GM19023 (cell line): Measurements from ENCODE around the gene CAMTA1.
"Not testable (repeated sequence)": the region's sequence is repeated elsewhere in the genome, so short reads cannot be mapped to it uniquely, and the experiment has no call there.

ENCODE experiments used
- ATAC-seq: cut with Tn5 transposase; IDR thresholded peaks from one replicate; pipeline ENCODE4 v1.9.1; 2021; ENCODE audit warnings: mild to moderate bottlenecking, moderate library complexity; ENCODE audit not compliant: unreplicated experiment

The CAMTA1 gene

GRCh38 chr1:7684132-7684531 lies 898.9 kb downstream of the CAMTA1 start:
- no peak for ATAC-seq

- no peak for ATAC-seq
Observed at GRCh38 chr1:7684861-7685635, 899.8 kb downstream of the CAMTA1 start.

- no peak for ATAC-seq
Observed at GRCh38 chr1:7686301-7686850, 901.1 kb downstream of the CAMTA1 start.

- no peak for ATAC-seq
Observed at GRCh38 chr1:7687411-7687810, 902.2 kb downstream of the CAMTA1 start.

GRCh38 chr1:7688659-7689058 lies 903.4 kb downstream of the CAMTA1 start:
- ATAC-seq, result no peak

GRCh38 chr1:7689307-7689706 lies 904.1 kb downstream of the CAMTA1 start:
- ATAC-seq, result not testable (repeated sequence)

GRCh38 chr1:7690076-7690475 lies 904.8 kb downstream of the CAMTA1 start:
- no peak for ATAC-seq

- no peak for ATAC-seq
Observed at GRCh38 chr1:7690496-7691182, 905.4 kb downstream of the CAMTA1 start.

GRCh38 chr1:7691576-7691975 lies 906.3 kb downstream of the CAMTA1 start:
- no peak for ATAC-seq

- ATAC-seq, result no peak
Observed at GRCh38 chr1:7692005-7692404, 906.8 kb downstream of the CAMTA1 start.

- not testable (repeated sequence) for ATAC-seq
Observed at GRCh38 chr1:7693037-7693436, 907.8 kb downstream of the CAMTA1 start.

GRCh38 chr1:7693662-7694061 lies 908.4 kb downstream of the CAMTA1 start:
- ATAC-seq, result no peak

GRCh38 chr1:7694600-7695496 lies 909.6 kb downstream of the CAMTA1 start:
- ATAC-seq, result no peak

GRCh38 chr1:7695497-7696117 lies 910.4 kb downstream of the CAMTA1 start:
- no peak for ATAC-seq

GRCh38 chr1:7698641-7699040 lies 913.4 kb downstream of the CAMTA1 start:
- no peak for ATAC-seq

- ATAC-seq, result no peak
Observed at GRCh38 chr1:7702365-7702764, 917.1 kb downstream of the CAMTA1 start.

- no peak for ATAC-seq
Observed at GRCh38 chr1:7703321-7704213, 918.3 kb downstream of the CAMTA1 start.

- ATAC-seq, result peak; percentile 98
Observed at GRCh38 chr1:7704214-7705047, 919.2 kb downstream of the CAMTA1 start.
